Femur (tissue), 1 donor: ENCODE measurements around the gene SCGN.

Experiments used
- DNase-seq: peaks from one replicate; pipeline ENCODE4 v3.0.0-alpha.2; 2017

SCGN gene

DNA sequence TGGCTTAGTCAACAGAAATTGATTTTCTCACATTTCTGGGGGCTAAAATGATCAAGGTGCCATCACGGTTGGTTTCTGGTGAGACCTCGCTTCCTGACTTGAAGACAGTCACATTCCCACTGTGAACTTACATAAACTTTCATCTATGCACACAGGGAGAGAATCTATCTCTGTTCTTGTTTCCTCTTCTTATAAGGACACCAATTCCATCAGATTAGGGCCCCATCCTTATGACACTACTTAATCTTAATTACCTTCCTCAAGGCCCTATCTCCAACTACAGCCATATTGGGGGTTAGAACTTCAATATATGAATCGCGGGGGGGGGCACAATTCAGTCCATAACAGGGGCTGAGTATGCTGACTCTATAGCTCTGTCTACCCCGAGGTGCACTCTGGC, 10.6 kb upstream of the SCGN start:
- no peak for DNase-seq

GRCh38 chr6:25641940-25642666, 9.9 kb upstream of the SCGN start:
- no peak for DNase-seq

GRCh38 chr6:25642667-25643328, 9.2 kb upstream of the SCGN start:
- no peak for DNase-seq

DNA sequence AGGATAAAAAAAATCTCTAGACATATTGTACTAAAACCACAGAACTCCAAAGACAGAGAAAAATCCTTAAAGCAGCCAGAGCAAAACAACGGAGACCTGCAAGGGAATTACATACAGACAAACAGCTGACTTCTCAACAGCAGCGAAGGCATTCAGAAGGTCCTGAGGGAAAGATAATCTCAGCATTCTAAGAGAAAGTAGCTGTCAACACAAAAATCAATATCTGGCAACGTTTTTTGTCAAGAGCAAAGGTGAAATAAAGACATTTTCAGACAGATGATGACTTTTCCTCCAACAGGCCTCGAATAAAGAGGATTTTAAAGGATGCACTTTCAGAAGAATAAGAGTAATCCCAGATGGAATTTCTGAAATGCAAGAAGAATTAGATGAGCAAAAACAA, 6.1 kb upstream of the SCGN start:
- no peak for DNase-seq

DNA sequence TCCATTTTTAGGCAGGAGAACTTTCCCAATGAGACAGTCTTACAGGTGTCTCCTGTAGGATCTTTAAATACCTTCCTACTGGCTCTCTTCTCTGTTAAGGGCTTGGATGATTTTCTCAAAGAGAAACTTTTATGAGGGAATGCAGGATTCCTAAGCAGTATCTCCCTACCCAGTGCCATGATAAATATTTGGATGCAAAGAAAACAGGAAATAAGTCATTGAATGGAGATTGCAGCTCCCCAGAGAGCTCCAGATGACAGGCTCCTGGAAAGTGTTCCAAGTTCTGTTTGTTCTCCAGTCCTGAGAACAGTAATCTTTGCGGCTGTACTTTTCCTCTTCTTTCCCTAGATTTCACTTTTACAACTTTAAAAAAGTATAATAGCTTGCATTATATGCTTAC, 2.4 kb upstream of the SCGN start:
- DNase-seq: no peak

GRCh38 chr6:25655723-25656122, 3.7 kb downstream of the SCGN start:
- no peak for DNase-seq

GRCh38 chr6:25659633-25660368, 7.8 kb downstream of the SCGN start:
- no peak for DNase-seq

DNA sequence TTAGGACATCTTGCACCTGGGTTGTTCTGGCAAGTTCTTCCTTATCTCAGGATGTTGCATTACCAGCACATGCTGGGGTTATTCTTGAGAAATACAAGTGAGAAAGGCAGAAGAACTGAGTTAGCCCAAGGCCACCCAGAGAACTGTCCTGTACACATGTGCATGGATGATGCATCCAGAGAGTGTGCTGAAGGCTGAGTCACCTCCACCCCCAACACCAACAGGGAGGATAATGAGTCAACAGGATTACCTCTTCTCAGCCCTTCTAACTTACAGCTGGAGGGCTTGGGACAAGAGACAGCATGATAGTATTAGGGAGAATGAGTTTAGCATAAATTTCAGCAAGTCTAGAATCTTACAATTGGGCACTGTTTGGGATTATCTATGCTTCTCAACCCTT, 8.5 kb downstream of the SCGN start:
- no peak for DNase-seq

GRCh38 chr6:25661129-25661779, 9.2 kb downstream of the SCGN start:
- no peak for DNase-seq

DNA sequence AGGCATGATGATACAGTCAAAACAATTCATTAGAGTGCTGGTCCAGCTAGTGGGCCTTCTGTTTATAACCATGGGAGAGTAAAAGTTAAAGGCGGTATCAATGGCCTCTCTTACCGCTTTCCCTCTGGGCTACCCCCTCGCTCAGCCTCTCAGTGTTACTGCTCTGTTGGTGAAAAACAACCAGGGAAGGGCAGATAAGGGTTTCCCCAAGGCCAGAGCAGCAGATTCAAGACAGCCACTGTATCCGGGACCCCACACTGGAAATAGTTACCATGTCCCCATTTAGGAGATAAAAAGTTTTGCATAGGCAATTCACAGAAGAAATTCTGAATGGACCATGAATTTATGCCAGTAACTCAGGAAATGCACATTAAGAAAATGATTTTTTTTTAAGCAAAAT, 13.4 kb downstream of the SCGN start:
- no peak for DNase-seq

DNA sequence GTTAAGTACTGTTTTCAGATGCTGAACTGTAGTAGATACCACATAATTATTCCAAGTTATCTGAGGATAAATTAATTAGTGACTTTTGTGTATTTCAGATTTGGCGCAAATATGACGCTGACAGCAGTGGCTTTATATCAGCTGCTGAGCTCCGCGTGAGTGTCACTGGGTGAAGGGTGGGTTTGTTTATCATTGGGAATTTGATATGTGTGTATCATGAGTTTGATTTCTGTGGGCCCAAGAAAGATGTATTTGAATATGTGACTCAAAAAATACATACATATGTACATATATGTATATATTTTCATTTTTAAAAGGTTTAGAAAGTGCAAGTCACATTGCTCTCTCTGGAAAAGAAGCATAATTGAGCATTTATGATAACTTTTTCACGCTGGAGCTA, 17.4 kb downstream of the SCGN start:
- no peak for DNase-seq

GRCh38 chr6:25670208-25670607, 18.2 kb downstream of the SCGN start:
- DNase-seq: no peak

- no peak for DNase-seq
Observed at GRCh38 chr6:25670793-25671513, 18.9 kb downstream of the SCGN start.

DNA sequence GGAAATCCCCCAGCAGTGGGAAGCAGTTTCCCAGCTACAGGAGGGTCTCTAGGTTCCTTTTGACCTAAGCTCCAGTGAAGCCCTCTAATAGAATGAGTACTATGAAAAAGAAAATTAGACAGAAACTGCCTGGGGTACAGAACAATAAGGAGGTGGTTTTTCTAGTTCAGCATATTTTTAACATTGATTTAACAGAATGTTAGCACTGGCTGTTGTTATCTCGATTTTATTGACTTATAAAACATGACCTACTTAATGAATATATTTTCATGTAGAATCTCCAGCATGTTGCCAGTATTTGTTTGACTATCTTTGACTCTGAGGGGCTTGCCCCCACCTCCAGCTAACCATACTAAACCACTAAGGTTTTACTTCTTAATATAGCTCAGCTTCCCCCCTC, 19.6 kb downstream of the SCGN start:
- DNase-seq: no peak

DNA sequence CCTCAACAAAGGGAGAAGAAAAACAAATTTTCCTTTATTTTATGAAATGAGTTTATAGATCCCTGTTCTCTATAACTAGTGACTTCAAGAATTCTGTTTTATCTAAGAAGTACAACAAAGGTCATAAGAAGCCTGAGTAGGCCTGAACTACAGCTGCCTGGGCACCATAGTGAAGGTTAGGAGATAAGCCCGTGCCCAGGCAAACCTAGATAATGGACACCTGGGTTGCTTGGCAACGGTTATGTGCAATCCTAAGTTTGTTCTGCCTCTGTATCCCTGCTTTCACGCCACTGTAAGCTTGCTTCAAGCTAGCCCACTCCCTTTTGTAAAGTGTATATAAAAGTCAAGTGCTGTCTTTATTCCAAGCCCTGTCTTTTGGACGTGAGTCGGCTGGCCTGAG, 23.2 kb downstream of the SCGN start:
- no peak for DNase-seq

GRCh38 chr6:25676775-25677174, 24.8 kb downstream of the SCGN start:
- DNase-seq: no peak

DNA sequence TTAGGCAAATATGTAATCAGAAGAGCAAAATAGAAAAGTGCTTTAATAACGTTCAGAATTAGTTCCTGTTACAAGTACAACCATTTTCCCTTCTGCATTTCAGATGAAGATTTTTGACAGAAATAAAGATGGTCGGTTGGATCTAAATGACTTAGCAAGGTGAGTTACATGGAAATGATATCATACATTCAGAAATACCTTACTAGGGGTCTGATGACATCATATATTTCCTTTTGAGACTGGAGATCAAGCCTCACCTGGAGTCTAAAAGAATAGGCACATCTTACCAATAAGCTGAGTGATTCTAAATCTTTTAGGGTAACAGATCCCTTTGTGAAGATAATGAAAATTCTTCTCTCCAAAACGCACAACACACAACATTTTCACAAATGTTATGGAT, 29.8 kb downstream of the SCGN start:
- no peak for DNase-seq

- no peak for DNase-seq
Observed at GRCh38 chr6:25682324-25682723, 30.3 kb downstream of the SCGN start.

DNA sequence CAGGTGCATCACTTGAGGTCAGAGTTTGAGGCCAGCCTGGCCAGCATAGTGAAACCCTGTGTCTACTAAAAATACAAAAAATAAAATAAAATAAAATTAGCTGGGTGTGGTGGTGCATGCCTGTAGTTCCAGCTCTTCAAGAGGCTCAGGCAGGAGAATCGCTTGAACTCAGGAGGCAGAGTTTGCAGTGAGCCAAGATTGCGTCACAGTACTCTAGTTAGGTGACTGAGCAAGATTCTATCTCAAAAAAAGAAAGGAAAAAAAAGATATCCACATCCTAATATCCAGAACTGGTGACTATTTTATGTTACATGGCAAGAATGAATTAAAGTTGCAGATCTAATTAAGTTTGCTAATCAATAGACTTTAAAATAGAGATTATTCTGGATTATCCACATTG, 32.5 kb downstream of the SCGN start:
- DNase-seq: no peak

GRCh38 chr6:25685251-25685650, 33.2 kb downstream of the SCGN start:
- no peak for DNase-seq

DNA sequence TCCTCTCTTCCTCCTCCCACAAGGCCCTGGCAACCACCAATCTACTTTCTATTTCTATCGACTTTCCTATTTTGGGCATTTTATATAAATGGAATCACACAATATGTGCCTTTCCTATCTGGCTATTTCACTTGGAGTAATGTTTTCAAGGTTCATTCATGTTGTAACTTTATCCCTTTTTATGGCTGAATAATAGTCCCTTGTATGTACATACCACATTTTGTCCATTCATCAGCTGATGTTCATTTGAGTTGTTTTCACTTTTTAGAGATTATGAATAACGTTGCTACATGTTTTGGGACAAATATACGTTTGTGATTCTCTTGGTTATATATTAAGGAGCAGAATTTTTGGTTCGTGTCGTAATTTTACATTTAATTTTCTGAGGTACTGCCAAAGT, 33.9 kb downstream of the SCGN start:
- no peak for DNase-seq

GRCh38 chr6:25686856-25687255, 34.8 kb downstream of the SCGN start:
- DNase-seq: no peak

- DNase-seq: no peak
Observed at GRCh38 chr6:25689966-25690365, 38.0 kb downstream of the SCGN start.
